ENCODE data around the gene RCBTB2. TPM values are rescaled to one million over a fixed set of nuclear protein-coding genes. Genes with fewer than 3 reads are reported as not detected.

The RCBTB2 gene
- total and polyA plus RNA-seq, 4 donors: 4.1 to 9.0 (median 5.4) TPM

GRCh38 chr13:48518083-48518482, 14.8 kb downstream of the RCBTB2 start:
- Histone ChIP-seq H3K4me3 (ENCODE audit: low read depth in 1 of 3, low read length in 3 of 3) (no peak overlapping the region), H3K9ac (ENCODE audit: low read depth in 1 of 2, low read length in 2 of 2) (no peak overlapping the region), H3K27ac (ENCODE audit: low read depth in 1 of 2, low read length in 2 of 2) (no peak overlapping the region), H3K9me3 (ENCODE audit: control insufficient read depth in 4 of 4, low read length in 3 of 4) (no peaks in the 10 kb centered on the region), H3K4me1 (ENCODE audit: control insufficient read depth in 4 of 4, insufficient read depth in 4 of 4, low read length in 3 of 4) (peaks cover 0 to 5% (median 2%) of the 10 kb centered on the region in 4 donors), H3K27me3 (ENCODE audit: control insufficient read depth in 4 of 4, insufficient read depth in 4 of 4, low read length in 3 of 4) (no peaks in the 10 kb centered on the region), H3K36me3 (ENCODE audit: control insufficient read depth in 4 of 4, insufficient read depth in 3 of 4, low read depth in 1 of 4, low read length in 3 of 4) (peaks cover 0 to 3% (median 0%) of the 10 kb centered on the region in 4 donors)
- 93% methylated on average over 1 of the region's 1 CpG for WGBS
- DNase-seq (ENCODE audit: low spot score): no peak
- TF ChIP-seq RXRA (IDR thresholded peaks at IDR 0.05) (no peak), MAX (IDR thresholded peaks at IDR 0.05) (no peak), FOXA2 (IDR thresholded peaks at IDR 0.05) (no peak), HNF4G (IDR thresholded peaks at IDR 0.05) (no peak), JUND (IDR thresholded peaks at IDR 0.05) (no peak), CTCF (IDR thresholded peaks at IDR 0.05; ENCODE audit: low read depth, low read length, missing input control) (no peak), GABPA (IDR thresholded peaks at IDR 0.05 in 1 of 2, conservative IDR thresholded peaks at IDR 0.05 in 1 of 2) (no peak), ZBTB33 (IDR thresholded peaks at IDR 0.05) (no peak)

GRCh38 chr13:48515732-48516131, 17.1 kb downstream of the RCBTB2 start:
- H3K27ac ChIP-seq (ENCODE audit: low read depth in 1 of 2, low read length in 2 of 2): no peak overlapping the region
- WGBS: 97% methylated on average over 6 of the region's 6 CpGs
- H3K4me3 ChIP-seq (ENCODE audit: low read depth in 1 of 3, low read length in 3 of 3): no peak overlapping the region
- no peak overlapping the region for H3K9ac ChIP-seq (ENCODE audit: low read depth in 1 of 2, low read length in 2 of 2)
- peaks cover 0 to 8% (median 2%) of the 10 kb centered on the region in 4 donors for H3K36me3 ChIP-seq (ENCODE audit: control insufficient read depth in 4 of 4, insufficient read depth in 3 of 4, low read depth in 1 of 4, low read length in 3 of 4)
- no peak for DNase-seq (ENCODE audit: low spot score)
- peaks cover 0 to 5% (median 3%) of the 10 kb centered on the region in 4 donors for H3K4me1 ChIP-seq (ENCODE audit: control insufficient read depth in 4 of 4, insufficient read depth in 4 of 4, low read length in 3 of 4)
- H3K27me3 ChIP-seq (ENCODE audit: control insufficient read depth in 4 of 4, insufficient read depth in 4 of 4, low read length in 3 of 4): no peaks in the 10 kb centered on the region
- TF ChIP-seq RAD21 (IDR thresholded peaks at IDR 0.05) (no peak), GABPA (IDR thresholded peaks at IDR 0.05 in 1 of 2, conservative IDR thresholded peaks at IDR 0.05 in 1 of 2) (no peak), YY1 (IDR thresholded peaks at IDR 0.05) (no peak), ATF3 (IDR thresholded peaks at IDR 0.05) (no peak), REST (IDR thresholded peaks at IDR 0.05) (no peak), RXRA (IDR thresholded peaks at IDR 0.05) (no peak), FOXA1 (IDR thresholded peaks at IDR 0.05) (no peak), MAX (IDR thresholded peaks at IDR 0.05) (no peak), CTCF (IDR thresholded peaks at IDR 0.05; ENCODE audit: low read depth, low read length, missing input control) (no peak), FOXA2 (IDR thresholded peaks at IDR 0.05) (no peak), HNF4A (conservative IDR thresholded peaks at IDR 0.05) (no peak), SP1 (IDR thresholded peaks at IDR 0.05) (no peak), HNF4G (IDR thresholded peaks at IDR 0.05) (no peak), JUND (IDR thresholded peaks at IDR 0.05) (no peak)
- H3K9me3 ChIP-seq (ENCODE audit: control insufficient read depth in 4 of 4, low read length in 3 of 4): no peaks in the 10 kb centered on the region
